ENCODE results near the gene TGFBR3.

The TGFBR3 gene

GRCh38 chr1:91819038-91819788 lies 66.7 kb downstream of the TGFBR3 start:
- TF ChIP-seq CTCF (IDR thresholded peaks at IDR 0.05; ENCODE audit: low read depth, low read length): no peak
- DNase-seq (ENCODE audit: low read depth, low spot score): no peak
- H3K4me3 ChIP-seq (ENCODE audit: low read depth, low read length): no peak overlapping the region
- in situ Hi-C loops (cut with HindIII; ENCODE audit: low sequenced_read_pairs): no loop called here

GRCh38 chr1:91818713-91818975 lies 67.3 kb downstream of the TGFBR3 start:
- in situ Hi-C loops (cut with HindIII; ENCODE audit: low sequenced_read_pairs): no loop called here
- no peak for DNase-seq (ENCODE audit: low read depth, low spot score)

GRCh38 chr1:91817211-91817905 lies 68.6 kb downstream of the TGFBR3 start:
- in situ Hi-C loops (cut with HindIII; ENCODE audit: low sequenced_read_pairs): no loop called here
- TF ChIP-seq CTCF (IDR thresholded peaks at IDR 0.05; ENCODE audit: low read depth, low read length): no peak
- no peak overlapping the region for H3K4me3 ChIP-seq (ENCODE audit: low read depth, low read length)
- no peak for DNase-seq (ENCODE audit: low read depth, low spot score)

More at GRCh38 chr1:91818713-91818975, 67.3 kb downstream of the TGFBR3 start:
- TF ChIP-seq CTCF (IDR thresholded peaks at IDR 0.05; ENCODE audit: low read depth, low read length): no peak
- no peak overlapping the region for H3K4me3 ChIP-seq (ENCODE audit: low read depth, low read length)

- no peak for TF ChIP-seq CTCF (IDR thresholded peaks at IDR 0.05; ENCODE audit: low read depth, low read length)
- in situ Hi-C loops (cut with HindIII; ENCODE audit: low sequenced_read_pairs): no loop called here
- DNase-seq (ENCODE audit: low read depth, low spot score): no peak
- no peak overlapping the region for H3K4me3 ChIP-seq (ENCODE audit: low read depth, low read length)
Measured at GRCh38 chr1:91816031-91816430, 69.9 kb downstream of the TGFBR3 start.

- TF ChIP-seq CTCF (IDR thresholded peaks at IDR 0.05; ENCODE audit: low read depth, low read length): no peak
- in situ Hi-C loops (cut with HindIII; ENCODE audit: low sequenced_read_pairs): no loop called here
- DNase-seq (ENCODE audit: low read depth, low spot score): no peak
- H3K4me3 ChIP-seq (ENCODE audit: low read depth, low read length): no peak overlapping the region
Measured at GRCh38 chr1:91814448-91814847, 71.5 kb downstream of the TGFBR3 start.

GRCh38 chr1:91813813-91814212 lies 72.1 kb downstream of the TGFBR3 start:
- no peak for DNase-seq (ENCODE audit: low read depth, low spot score)
- H3K4me3 ChIP-seq (ENCODE audit: low read depth, low read length): no peak overlapping the region
- no peak for TF ChIP-seq CTCF (IDR thresholded peaks at IDR 0.05; ENCODE audit: low read depth, low read length)
- in situ Hi-C loops (cut with HindIII; ENCODE audit: low sequenced_read_pairs): no loop called here
